H1 (cell line): ENCODE measurements around the gene RCAN3. TPM values are rescaled to one million over a fixed set of nuclear protein-coding genes. Genes with fewer than 3 reads are reported as not detected.

ENCODE experiments used
- CHD2 ChIP-seq: IDR thresholded peaks from 2 replicates; pipeline ENCODE4 v1.6.1; 2012; ENCODE audit warnings: low read length, improper control_type of control experiment
- CHD7 ChIP-seq: fragments of 300-600 bp; sonication (generic); IDR thresholded peaks from 2 replicates; pipeline ENCODE4 v1.7.1; 2012; ENCODE audit warnings: low read length, moderate library complexity, mild to moderate bottlenecking, inconsistent platforms; ENCODE audit not compliant: insufficient replicate concordance
- E2F6 ChIP-seq: IDR thresholded peaks from 2 replicates; pipeline ENCODE4 v1.6.1; 2012; ENCODE audit warnings: inconsistent platforms
- GTF2F1 ChIP-seq: IDR thresholded peaks from 2 replicates; pipeline ENCODE4 v1.6.1; 2012; ENCODE audit warnings: low read depth, low read length, improper control_type of control experiment, borderline replicate concordance
- POLR2A ChIP-seq, 2 experiments: IDR thresholded peaks; 1 replicate in 1 of 2; 2 replicates in 1 of 2; pipeline ENCODE4 v1.6.1; 2011; ENCODE audit warnings: low read depth in 2 of 2, low read length in 2 of 2, mild to moderate bottlenecking in 2 of 2; ENCODE audit errors: control extremely low read depth in 1 of 2
- RXRA ChIP-seq: IDR thresholded peaks from 2 replicates; pipeline ENCODE4 v1.6.1; 2011; ENCODE audit warnings: low read depth, mild to moderate bottlenecking, low read length, moderate library complexity; ENCODE audit not compliant: insufficient read depth
- SAP30 ChIP-seq: fragments of 300-600 bp; sonication (generic); IDR thresholded peaks from 2 replicates; pipeline ENCODE4 v1.7.1; 2012; ENCODE audit warnings: low read length, moderate library complexity, mild to moderate bottlenecking, inconsistent platforms; ENCODE audit not compliant: insufficient read depth, insufficient replicate concordance
- SIN3A ChIP-seq, 2 experiments: IDR thresholded peaks in 1 of 2; conservative IDR thresholded peaks in 1 of 2; 2 replicates each; pipeline ENCODE4 v1.6.1; 2011 to 2012; ENCODE audit warnings: low read length in 2 of 2, improper control_type of control experiment in 1 of 2, low read depth in 1 of 2, mild to moderate bottlenecking in 1 of 2
- SIX5 ChIP-seq: IDR thresholded peaks from 2 replicates; pipeline ENCODE4 v1.6.1; 2011; ENCODE audit warnings: mild to moderate bottlenecking, low read depth, low read length
- TCF12 ChIP-seq: IDR thresholded peaks from 2 replicates; pipeline ENCODE4 v1.6.1; 2011; ENCODE audit warnings: low read depth, mild to moderate bottlenecking, low read length
- polyA plus RNA-seq, 7 experiments: library from polyadenylated mRNA; depleted of rRNA in 3 of 7; stranded (reverse) in 5 of 7; unstranded in 2 of 7; fragments of >200 nt in 5 of 7; fragments of 200-250 nt in 2 of 7; gene quantifications; 1 replicate in 5 of 7; 2 replicates in 1 of 7; 4 replicates in 1 of 7; pipeline versions ENCODE4 v1.2.1 to v1.2.3, GENCODE V29; 2011 to 2013; ENCODE audit warnings: missing spikeins in 2 of 7, mixed read lengths in 2 of 7
- total RNA-seq: library from RNA; stranded (reverse); fragmentation: NEBNext Ultra II Directional; extraction: Animal tissue kit (Norgen Biotek cat#: 25700); gene quantifications from 2 replicates; pipeline ENCODE4 v1.2.1, GENCODE V29; 2021

The RCAN3 gene
- total and polyA plus RNA-seq, 2 of the 8 experiments (the other 6 are each of a cell fraction or from before 2014, with no cell fraction given) = 5.6 to 16.6 TPM

DNA sequence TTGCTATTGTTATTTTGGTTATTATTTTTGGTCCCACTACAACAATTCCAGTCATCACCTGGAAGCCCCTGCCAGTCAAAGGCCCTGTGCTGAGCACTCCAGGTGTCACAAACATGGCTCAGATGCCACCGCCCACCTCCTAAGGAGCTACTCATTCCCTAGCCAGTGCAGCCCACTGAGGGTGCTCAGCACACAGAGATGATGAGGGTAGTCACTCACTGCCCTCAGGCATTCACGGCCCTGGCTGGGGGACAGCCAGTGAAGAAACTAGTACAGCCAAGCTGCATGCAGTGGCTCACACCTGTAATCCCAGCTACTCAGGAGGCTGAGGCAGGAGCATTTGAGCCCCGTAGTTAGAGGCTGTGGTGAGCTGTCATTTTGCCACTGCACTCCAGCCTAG, 44.8 kb upstream of the RCAN3 start (continued):
- TF ChIP-seq CHD7 = no peak
- TF ChIP-seq SIN3A (conservative IDR thresholded peaks at IDR 0.05 in 1 of 2, IDR thresholded peaks at IDR 0.05 in 1 of 2; ENCODE audit: low read depth in 1 of 2, low read length in 2 of 2) = no peak
- TF ChIP-seq CHD2 = no peak
- TF ChIP-seq SIX5 = no peak
- no peak for TF ChIP-seq POLR2A (IDR thresholded peaks at IDR 0.05; ENCODE audit: control extremely low read depth in 1 of 2, low read depth in 2 of 2, low read length in 2 of 2)
- TF ChIP-seq GTF2F1 = no peak
- no peak for TF ChIP-seq TCF12
- no peak for TF ChIP-seq RXRA
- no peak for TF ChIP-seq SAP30
- TF ChIP-seq E2F6 = no peak
